ENCODE results near the gene PEX11A. TPM values are rescaled to one million over a fixed set of nuclear protein-coding genes. Genes with fewer than 3 reads are reported as not detected.

Gene PEX11A
- total and polyA plus RNA-seq, 2 donors (not counting 1 experiment from before 2014, with no cell fraction given), result 0.78 to 2.4 TPM

- H3K36me3 ChIP-seq (replicated peaks in 1 of 2; ENCODE audit: control extremely low read depth in 1 of 2, control insufficient read depth in 1 of 2, extremely low read depth in 1 of 2, insufficient read depth in 2 of 2, low read length in 1 of 2), result no peaks in the 10 kb centered on the region
- no peak overlapping the region for H3K4me3 ChIP-seq (ENCODE audit: control extremely low read depth in 1 of 5, extremely low read depth in 1 of 5, insufficient read depth in 1 of 5, low read depth in 2 of 5, low read length in 4 of 5)
- H4K20me1 ChIP-seq (ENCODE audit: control insufficient read depth, insufficient read depth, low read length, poor library complexity, severe bottlenecking), result no peaks in the 10 kb centered on the region
- DNase-seq (no peak), ATAC-seq (ENCODE audit: low read depth) (no peak)
- no peak overlapping the region for H2AFZ ChIP-seq (ENCODE audit: insufficient read depth, low read depth, low read length, poor library complexity, severe bottlenecking)
- POLR2A ChIA-PET, result no interaction called here
- H3K79me2 ChIP-seq (ENCODE audit: control insufficient read depth, insufficient read depth, low read length), result no peaks in the 10 kb centered on the region
- WGBS (ENCODE audit: insufficient coverage), result no CpG with 5 or more reads among the region's 2 CpGs
- no peaks in the 10 kb centered on the region for H3K9me3 Mint-ChIP-seq (ENCODE audit: insufficient read depth)
- peaks cover 10% of the 10 kb centered on the region for H3K4me1 Mint-ChIP-seq
- intact Hi-C loops (cut with micrococcal nuclease), result no loop called here
- TF ChIP-seq EZH2 (IDR thresholded peaks at IDR 0.05; ENCODE audit: borderline replicate concordance, insufficient read depth, low read depth, low read length, poor library complexity, severe bottlenecking) (no peak), CTCF (IDR thresholded peaks at IDR 0.05) (no peak)
- no peak overlapping the region for H3K27ac Mint-ChIP-seq
- no peak overlapping the region for H3K4me3 Mint-ChIP-seq
- CTCF ChIA-PET, result no interaction called here
- H3K9ac ChIP-seq (ENCODE audit: low read length), result no peak overlapping the region
- H3K4me1 ChIP-seq (ENCODE audit: control insufficient read depth in 2 of 2, insufficient read depth in 2 of 2, low read length in 2 of 2), result peaks cover 9 to 10% of the 10 kb centered on the region in 2 donors
- peaks cover 0 to 2% (median 0%) of the 10 kb centered on the region in 3 donors for H3K9me3 ChIP-seq (ENCODE audit: control extremely low read depth in 1 of 3, control insufficient read depth in 2 of 3, insufficient read depth in 1 of 3, low read length in 2 of 3)
- peaks cover 67% of the 10 kb centered on the region for H3K27me3 Mint-ChIP-seq
- peaks cover 0 to 23% (median 17%) of the 10 kb centered on the region in 4 experiments for H3K27me3 ChIP-seq (replicated peaks in 1 of 4; ENCODE audit: control extremely low read depth in 1 of 4, control insufficient read depth in 3 of 4, insufficient read depth in 4 of 4, low read length in 3 of 4)
- no peak overlapping the region for H3K4me2 ChIP-seq (replicated peaks; ENCODE audit: low read depth, low read length, poor library complexity, severe bottlenecking)
- no peak overlapping the region for H3K27ac ChIP-seq (ENCODE audit: low read length in 2 of 2)
Measured at GRCh38 chr15:89659295-89659694, 31.3 kb downstream of the PEX11A start.

GRCh38 chr15:89657686-89658200 lies 32.8 kb downstream of the PEX11A start:
- TF ChIP-seq EZH2 (IDR thresholded peaks at IDR 0.05; ENCODE audit: borderline replicate concordance, insufficient read depth, low read depth, low read length, poor library complexity, severe bottlenecking) (no peak), CTCF (IDR thresholded peaks at IDR 0.05) (no peak)
- ChIA-PET CTCF (no interaction called here), POLR2A (no interaction called here)
- WGBS (ENCODE audit: insufficient coverage), result 94% methylated on average over 2 of the region's 5 CpGs
- H3K9me3 ChIP-seq (ENCODE audit: control extremely low read depth in 1 of 3, control insufficient read depth in 2 of 3, insufficient read depth in 1 of 3, low read length in 2 of 3), result peaks cover 0 to 5% (median 0%) of the 10 kb centered on the region in 3 donors
- peaks cover 11% of the 10 kb centered on the region for H3K4me1 Mint-ChIP-seq
- H3K27ac Mint-ChIP-seq, result no peak overlapping the region
- H3K27me3 ChIP-seq (replicated peaks in 1 of 4; ENCODE audit: control extremely low read depth in 1 of 4, control insufficient read depth in 3 of 4, insufficient read depth in 4 of 4, low read length in 3 of 4), result peaks cover 0 to 28% (median 17%) of the 10 kb centered on the region in 4 experiments
- intact Hi-C loops (cut with micrococcal nuclease), result no loop called here
- no peaks in the 10 kb centered on the region for H4K20me1 ChIP-seq (ENCODE audit: control insufficient read depth, insufficient read depth, low read length, poor library complexity, severe bottlenecking)
- peaks cover 70% of the 10 kb centered on the region for H3K27me3 Mint-ChIP-seq
- H3K4me3 ChIP-seq (ENCODE audit: control extremely low read depth in 1 of 5, extremely low read depth in 1 of 5, insufficient read depth in 1 of 5, low read depth in 2 of 5, low read length in 4 of 5), result no peak overlapping the region
- no peaks in the 10 kb centered on the region for H3K36me3 ChIP-seq (replicated peaks in 1 of 2; ENCODE audit: control extremely low read depth in 1 of 2, control insufficient read depth in 1 of 2, extremely low read depth in 1 of 2, insufficient read depth in 2 of 2, low read length in 1 of 2)
- H3K4me3 Mint-ChIP-seq, result no peak overlapping the region
- no peaks in the 10 kb centered on the region for H3K9me3 Mint-ChIP-seq (ENCODE audit: insufficient read depth)
- H3K4me2 ChIP-seq (replicated peaks; ENCODE audit: low read depth, low read length, poor library complexity, severe bottlenecking), result no peak overlapping the region
- ATAC-seq (ENCODE audit: low read depth), result no peak
- no peak overlapping the region for H2AFZ ChIP-seq (ENCODE audit: insufficient read depth, low read depth, low read length, poor library complexity, severe bottlenecking)
- no peak for DNase-seq
- H3K27ac ChIP-seq (ENCODE audit: low read length in 2 of 2), result no peak overlapping the region
- no peak overlapping the region for H3K9ac ChIP-seq (ENCODE audit: low read length)
- H3K4me1 ChIP-seq (ENCODE audit: control insufficient read depth in 2 of 2, insufficient read depth in 2 of 2, low read length in 2 of 2), result peaks cover 10% of the 10 kb centered on the region in 2 donors
- H3K79me2 ChIP-seq (ENCODE audit: control insufficient read depth, insufficient read depth, low read length), result no peaks in the 10 kb centered on the region
